HG03520 (cell line): ENCODE results near the gene SRP68.
"Not testable (repeated sequence)": the region's sequence is repeated elsewhere in the genome, so short reads cannot be mapped to it uniquely, and the experiment has no call there.

Experiments
- ATAC-seq: cut with Tn5 transposase; IDR thresholded peaks from one replicate; pipeline ENCODE4 v1.9.1; 2021; ENCODE audit warnings: mild to moderate bottlenecking, moderate library complexity; ENCODE audit not compliant: unreplicated experiment

The SRP68 gene

DNA sequence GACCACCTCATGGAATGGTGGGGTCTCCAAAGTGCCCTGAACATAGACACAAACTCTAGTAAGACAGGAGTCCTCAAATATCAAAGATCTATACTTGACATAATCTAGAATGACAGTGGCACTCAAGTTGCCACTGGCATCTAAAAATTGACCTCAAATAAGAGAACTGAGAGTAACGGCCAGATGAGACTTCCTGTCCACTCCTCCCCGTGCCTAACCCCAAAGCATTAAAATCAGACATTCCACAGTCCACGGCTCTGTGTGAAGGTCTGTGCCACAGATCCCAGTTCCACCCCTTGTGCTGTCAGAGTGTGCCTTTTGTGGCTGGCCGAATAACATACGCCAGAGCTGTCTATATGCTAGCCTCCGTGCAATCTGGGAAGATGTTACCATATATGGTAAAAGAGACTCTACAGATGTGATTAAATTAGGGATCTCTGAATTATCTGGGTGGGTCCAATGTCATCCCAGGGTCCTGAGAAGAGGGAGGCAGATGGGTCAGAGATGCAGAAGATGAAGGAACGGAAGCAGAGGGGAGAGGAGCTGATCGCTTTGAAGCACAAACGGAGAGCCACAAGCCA is 24.2 kb downstream of the SRP68 start:
- ATAC-seq, result no peak

DNA sequence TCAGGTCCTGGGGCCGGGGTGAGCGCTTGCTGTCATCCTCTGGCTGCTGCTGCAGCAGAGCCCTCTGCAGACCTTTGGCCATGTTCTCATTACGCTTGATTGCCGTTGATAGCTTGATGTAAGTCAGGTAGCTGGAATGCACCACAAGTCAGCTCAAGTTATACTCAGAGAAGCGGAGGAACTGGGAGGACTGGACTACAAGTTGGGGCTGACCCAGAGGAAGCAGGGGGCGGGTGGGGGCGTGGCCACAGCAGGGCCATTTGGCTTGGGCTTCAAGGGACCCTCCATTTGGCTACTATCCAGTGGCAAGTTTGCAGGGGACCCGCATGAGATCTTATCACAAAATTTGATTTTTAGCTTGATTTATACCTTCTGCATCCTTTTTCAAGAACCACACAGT is 26.3 kb downstream of the SRP68 start:
- ATAC-seq, result no peak

DNA sequence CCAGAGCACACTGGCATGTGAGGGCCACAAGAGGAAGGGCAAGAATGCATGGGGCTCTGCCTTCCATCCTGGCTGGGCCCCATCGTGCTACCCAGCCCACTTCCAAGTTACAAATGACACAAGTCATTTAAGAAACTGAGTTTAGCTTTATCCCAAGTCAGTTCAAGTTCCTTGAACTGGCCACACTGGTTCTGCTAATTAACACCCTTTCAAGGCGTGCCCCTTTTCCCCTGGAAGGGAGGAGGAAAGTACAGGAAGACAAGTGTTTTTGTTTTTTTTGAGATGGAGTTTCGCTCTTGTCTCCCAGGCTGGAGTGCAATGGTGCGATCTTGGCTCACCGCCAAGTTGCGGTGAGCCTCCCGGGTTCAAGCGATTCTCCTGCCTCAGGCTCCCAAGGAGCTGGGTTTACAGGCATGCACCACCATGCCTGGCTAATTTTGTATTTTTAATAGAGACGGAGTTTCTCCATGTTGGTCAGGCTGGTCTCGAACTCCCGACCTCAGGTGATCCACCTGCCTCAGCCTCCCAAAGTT is 27.8 kb downstream of the SRP68 start:
- ATAC-seq, result not testable (repeated sequence)

DNA sequence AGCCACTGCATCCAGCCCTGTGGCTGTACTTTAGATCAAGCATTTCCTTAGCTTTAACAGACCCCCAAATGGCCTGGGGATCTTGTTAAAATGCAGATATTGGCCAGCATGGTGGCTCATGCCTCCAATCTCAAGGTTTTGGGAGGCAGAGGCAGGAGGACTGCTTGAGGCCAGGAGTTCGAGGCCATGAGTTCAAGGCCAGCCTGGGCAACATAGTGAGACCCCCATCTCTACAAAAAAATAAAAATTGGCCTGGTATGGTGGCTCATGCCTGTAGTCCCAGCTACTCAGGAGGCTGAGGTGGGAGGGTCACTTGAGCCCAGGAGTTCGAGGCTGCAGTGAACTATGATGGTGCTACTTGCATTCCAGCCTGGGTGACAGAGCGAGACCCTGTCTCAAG is 29.4 kb downstream of the SRP68 start:
- not testable (repeated sequence) for ATAC-seq

DNA sequence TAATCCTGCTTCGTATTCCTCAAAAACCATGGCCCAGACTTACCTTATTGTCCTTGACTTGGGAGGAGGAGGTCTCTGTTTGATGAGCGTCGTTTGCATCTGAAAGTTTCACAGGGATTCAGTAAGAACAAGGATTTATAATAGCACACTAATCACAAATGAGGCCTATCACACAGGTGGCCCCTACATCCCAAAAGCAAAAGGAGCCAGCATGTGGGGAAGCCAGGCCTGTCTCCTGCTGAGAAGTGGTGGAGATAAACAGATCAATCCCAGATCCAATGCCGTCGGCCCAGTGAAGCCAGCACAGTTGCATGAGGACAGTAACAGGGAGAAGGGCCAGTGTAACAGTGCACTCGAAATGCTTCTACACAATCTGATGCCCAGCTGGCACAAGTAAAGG is 31.9 kb downstream of the SRP68 start:
- no peak for ATAC-seq

DNA sequence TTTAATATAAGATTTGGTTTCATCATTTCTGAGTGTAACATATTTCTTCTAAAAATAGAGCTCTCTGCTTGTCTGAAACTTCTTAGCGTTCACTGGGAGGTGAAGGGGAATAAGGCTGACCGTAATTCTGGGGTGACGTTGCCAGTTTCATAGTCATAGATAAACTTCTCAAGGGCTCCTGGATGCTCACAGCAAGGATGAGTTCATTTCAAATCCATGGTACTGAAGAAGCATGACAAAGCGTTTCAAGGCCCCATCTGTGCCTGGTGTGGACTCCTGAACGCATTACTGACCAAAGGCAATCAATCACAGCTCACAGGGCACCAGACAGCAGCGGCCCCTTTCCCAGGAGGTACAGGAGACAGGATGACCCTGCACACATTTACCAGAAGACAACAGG is 33.2 kb downstream of the SRP68 start:
- ATAC-seq, result no peak

DNA sequence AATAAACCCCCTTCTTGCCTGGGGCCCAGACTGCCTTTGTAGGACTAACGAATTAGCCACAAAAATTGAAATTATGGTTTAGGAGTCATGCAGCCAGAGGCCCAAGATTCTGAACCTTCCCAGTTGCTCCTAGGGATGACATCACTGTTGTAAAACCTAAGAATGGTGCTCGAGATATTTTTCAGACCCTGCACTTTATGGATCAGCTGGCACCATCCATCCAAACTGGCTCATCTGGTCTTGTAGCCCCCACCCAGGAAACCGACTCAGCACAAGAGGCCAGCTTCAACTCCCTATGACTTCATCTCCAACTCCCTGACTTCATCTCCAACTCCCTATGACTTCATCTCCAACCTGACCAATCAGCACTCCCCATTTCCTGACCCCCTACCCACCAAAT is 34.3 kb downstream of the SRP68 start:
- ATAC-seq, result no peak

DNA sequence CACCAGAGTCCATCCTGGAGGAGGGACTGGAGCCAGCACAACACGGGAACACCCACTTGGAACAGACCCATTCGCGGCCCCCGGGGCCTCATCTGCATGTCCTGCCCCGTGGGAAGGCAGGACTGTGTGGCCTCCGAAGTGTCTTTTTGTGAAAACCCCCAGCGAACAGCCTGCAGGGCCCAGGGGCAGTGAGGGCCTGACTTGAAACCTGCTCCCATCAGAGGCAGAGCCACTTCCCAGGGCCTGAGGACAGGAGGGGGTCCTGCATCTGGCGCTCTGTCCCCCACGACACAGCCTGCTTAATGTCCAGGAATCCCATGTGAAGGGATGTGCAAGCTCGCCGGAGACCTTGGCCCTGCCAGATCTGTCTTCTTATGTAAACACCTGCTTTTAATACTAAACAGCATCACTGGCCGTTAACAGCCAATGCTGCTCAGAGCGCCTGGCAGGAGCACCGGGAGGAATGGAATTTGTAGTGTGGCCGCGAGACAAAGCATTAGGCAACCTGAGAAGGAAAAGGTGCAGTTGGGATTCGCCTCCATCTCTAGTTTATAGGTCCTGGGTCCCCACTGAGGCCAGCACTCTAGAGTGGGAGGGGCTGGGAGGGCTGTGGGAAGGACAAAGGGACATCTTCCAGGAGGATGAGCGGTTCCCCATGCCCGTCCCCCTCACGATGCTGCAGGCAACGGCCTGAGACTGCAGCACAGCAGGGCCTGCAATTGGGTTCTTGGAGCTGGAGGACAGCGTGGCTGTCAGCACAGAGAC is 35.6 kb downstream of the SRP68 start:
- ATAC-seq, result no peak

DNA sequence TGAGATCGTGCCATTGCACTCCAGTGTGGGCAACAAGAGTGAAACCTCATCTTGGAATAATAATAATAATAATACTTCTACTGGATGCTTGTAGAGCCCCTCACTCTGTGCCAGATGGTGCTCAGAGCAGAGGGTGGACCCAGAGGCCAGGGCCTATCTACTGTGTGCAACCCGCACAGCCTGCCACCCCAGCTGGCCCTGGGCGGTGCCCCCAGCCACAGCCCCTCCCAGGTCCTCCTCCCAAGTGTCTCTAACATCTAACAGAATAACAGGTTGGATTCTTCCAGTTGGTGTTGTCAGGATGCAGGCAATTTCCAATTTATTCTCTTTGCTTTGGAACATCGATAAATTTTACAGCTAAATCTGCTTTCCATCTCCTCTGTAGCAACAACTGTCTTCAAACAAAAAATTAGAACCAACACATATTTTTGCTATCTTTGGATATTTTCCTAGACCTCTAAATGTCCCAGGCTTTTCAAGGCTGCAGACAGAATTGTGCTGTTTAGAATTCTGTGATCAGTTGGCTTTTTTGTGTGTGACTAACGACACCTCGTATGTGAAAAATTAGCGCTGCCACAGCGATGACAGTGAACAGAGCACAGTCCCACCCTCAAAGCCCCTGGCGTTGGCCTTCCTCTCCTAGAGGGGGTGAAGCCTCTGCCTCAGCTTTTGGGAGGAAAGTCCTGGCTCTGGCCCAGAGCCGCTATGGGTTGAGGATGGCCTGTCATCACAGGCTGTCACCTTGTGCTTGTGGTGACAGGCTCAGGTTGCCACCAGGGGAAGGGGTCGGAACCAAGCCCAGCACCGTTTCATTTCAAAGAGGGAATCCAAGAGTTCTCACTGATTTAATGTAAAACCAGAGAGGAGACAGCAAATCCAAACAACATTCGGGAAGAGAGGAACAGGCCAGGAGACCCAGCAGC is 37.6 kb downstream of the SRP68 start:
- ATAC-seq, result no peak

DNA sequence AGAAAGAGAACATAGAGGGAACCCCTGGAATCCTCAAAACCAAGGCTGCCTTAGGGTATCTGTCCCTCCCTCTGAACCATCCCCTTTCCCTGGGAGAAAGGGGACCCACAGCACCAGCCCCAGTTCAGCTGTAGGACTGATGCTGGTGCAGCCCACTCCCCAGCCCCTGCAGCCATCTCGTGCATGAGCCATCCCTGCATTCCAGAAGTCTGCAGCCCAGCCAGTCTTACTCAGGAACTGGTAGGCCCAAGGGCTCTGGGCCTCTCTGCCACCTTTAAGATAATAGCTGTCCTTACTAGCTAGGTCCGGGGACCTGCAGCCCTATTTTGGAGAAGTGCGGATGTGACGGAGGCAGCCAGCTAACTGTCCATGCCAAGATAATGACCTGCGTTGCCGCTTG is 39.2 kb downstream of the SRP68 start:
- ATAC-seq, result no peak

DNA sequence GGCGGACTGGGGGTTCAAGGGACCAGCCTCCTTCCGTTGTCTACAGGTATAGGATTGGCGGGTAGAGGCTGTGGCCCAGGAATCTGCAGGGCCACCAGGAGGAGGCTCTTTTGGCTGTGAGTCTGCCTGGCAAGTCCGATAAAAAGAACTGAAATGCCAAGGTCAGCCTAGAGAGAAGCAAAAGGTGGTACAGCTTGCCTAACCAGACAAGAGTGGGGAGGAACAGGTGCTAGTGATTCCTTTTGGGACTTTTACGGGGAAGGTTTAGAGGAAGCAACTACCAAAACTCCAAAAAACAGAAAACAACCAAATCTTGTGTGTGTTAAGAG is 39.6 kb downstream of the SRP68 start:
- no peak for ATAC-seq

DNA sequence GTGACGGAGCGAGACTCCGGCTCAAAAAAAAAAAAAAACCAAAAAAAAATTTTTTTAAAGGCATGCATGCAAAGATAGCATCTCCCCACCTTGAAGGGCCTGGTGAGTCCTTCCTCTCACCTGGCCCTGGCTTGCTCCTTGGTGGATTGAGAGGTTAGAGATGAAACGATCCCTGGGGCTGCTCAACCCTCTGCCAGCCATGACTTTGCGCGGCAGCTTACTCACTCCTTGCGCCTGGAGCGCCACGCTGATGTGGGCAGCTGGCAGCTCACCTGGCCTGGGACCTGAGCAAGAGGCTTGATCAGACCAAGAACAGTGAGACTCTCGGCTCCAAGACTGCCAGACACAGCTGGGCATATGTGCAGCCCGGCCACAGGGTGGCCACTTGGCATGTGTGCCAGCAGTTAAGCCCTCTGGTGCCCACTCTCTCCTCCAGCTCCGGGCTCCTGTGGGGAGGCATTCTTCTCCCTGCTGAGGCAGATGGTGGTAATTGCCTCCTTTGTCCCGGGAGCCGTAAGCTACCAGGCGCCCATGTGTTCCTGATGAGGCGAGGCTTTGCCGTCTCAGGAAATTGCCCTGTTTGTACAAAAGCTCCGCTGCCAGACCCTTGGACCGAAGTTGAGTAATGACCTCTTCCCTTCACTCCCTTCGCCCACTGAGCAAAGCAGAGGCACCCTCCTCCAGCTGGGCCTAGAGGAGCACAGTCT is 40.1 kb downstream of the SRP68 start:
- no peak for ATAC-seq

DNA sequence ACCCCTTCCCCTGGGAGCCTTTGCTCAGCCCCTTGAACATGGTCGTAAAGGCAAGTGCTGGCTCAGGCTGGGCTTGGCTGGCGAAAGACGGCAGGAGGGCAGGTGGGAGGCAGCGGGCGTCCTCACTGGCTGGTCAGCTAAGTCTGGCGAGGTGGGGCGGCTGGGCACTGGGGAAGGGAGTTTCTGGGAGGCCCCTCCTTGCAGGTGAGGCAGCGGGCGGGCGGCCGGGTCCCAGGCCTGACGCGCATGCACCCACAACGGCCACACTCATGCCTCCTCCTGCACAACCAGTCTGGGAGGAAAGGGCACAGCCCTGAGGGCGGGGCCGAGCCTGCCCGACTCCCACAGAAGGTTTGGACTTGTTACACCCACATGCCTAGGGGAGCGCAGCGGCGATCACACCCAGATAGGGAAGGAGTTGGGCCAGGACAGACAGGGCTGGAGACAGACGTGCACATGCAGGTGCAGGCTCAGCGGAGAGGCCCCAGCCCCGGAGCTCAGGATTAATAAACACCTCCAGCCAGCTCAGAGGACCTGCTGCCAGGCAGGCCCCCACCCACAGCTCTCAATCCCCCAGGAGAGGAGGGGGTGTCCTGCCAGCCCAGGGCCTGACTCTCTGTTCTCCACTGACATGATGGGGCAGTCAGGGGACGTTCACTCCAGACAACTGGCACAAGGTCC is 45.0 kb downstream of the SRP68 start, which contains the start of gene EVPL:
EVPL (minus strand) TSS at position 148 of the 681 bp plus-strand sequence; CDS start at position 40, 108 bp downstream.
- ATAC-seq, result no peak

DNA sequence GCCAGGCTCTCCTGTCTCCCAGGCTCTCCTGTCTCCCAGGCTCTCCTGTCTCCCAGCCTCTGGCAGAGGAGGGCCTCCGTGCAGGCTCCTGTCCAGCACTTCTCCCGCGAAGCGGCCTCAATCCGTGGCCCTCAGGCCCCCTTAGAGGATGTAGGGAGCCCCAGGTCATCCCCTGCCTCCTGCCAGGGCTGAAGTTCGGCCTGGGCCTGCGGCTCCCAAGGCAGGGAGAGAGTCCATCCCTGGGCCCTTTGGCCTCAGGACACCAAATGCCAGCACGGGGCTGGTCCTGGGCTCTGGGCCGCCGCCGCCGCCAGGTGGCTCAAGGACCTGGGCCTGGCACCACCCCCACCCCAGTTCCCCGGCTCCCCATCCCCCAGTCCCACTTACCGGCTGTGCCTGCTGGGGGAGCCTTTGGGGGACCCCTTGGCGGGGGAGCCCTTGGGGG is 45.6 kb downstream of the SRP68 start:
- ATAC-seq, result no peak

DNA sequence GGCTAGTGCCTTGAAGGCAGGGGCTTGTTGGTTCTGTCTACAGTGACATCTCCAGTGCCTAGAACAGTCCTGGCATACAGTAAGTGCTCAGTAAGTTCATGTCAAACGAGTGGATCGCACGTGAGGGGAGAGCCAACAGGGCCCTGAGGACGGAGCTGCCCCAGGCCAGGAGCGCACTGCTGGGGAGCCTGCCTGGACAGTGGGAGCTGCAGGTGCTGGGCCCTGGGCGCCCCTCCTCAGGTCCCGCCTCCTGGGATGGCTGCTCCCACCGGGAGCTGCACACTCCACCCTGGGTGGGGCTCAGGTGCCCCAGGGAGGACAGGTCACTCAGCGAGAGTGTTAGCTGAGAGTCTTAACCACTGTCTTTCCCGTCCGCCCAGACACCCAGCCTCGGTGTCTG is 47.0 kb downstream of the SRP68 start:
- no peak for ATAC-seq

DNA sequence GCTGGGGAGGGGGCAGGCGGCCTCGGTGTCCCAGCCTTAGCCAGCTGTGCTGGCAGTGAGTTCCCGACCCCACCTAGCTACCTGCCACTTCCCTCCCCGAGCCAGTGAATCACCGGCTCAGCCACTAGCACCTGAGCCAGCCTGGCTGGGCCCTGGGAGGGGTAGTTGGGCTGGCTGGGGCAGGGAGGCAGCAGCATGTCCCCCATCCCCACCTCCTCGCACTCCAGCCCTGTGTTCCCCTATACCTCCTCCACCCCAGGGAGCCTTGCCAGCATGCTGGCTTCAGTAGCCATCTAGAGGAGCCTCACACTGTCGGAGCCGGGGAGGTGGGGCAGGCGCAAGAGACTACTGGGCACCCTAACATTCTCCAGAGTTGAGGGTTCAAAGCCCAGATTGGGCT is 48.0 kb downstream of the SRP68 start:
- ATAC-seq, result no peak

DNA sequence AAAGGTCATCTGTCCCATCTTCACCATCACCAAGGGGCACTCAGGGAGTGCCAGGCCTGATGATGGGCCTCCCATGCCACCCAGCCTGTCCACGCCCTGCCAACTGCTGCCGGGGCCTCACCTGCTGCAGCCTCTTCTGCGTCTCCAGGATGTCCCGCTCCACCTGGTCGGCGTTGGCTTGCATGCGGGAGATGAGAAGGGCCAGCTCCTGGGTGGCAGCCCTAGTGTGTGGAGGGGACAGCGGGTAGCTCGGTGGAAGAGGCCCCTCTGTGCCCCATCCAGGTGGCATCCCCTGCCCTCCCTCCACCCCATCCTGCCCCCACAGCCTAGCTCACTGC is 48.4 kb downstream of the SRP68 start:
- ATAC-seq, result no peak

DNA sequence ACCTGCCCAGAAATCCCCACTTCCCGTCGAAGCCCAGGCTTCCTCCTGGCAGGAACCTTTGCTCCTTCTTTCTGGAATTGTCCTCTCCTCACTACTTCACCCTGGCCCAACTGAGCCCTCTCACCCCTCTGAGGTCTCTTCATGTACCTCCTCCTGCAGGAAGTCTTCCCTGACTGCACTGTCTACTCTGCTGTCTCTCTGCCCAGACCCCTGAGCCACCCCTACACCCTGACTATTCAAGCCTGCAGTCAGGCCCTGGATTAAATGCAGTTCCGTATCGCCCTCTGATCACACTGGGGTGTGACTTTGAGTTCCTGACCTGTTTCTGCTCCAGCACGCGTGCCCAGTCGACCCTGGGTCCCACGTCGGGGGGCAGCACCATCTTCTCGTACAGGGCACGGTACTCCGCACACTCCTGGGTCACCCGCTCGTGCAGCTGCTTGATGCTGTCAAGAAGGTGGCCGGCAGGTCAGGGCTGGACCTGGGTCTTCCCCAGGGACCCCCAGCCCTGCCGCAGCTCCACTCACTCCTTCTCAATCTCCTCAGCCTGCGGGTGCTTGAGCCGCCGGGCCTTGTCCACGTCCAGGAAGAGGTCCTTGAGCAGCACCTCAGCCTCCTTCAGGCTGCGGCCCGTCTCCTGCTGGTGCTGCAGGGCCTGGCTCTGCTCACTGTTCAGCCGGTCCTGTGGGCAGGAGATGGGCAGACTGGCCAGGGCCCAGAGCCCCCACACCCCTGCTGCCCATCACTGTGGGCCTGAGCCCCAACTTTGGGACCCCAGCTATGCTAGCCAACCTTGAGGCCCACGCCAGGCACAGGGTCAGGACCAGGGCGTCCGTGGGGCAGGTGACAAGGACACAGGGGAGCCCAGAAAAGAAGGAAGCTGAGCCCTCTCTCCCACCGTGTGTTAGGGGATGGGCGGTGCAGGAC is 49.1 kb downstream of the SRP68 start:
- ATAC-seq, result no peak

DNA sequence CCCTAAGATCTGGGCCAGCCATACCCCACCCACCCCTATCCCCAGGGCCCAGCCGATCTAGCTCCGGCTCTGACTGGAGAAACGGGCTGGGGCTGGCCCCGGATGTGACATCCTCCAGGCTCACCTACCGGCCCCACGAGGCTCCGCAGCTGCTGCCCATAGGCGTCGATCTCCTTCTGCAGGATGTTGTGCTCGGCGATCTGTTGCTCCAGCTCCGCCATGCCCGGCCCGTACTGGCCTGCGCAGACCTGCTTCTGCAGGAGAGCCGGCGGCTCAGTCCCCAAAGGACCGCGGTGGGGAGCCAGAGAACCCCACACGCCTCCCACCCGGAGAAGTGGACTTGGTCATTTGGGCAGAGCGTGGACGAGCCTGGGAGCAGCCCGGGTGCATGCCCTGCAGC is 50.0 kb downstream of the SRP68 start:
- no peak for ATAC-seq
